Fibroblast of skin of abdomen (primary cell): ENCODE results near the gene FAM89B.

Source experiments
- DNase-seq: peaks from one replicate; pipeline ENCODE4 v3.0.0-alpha.2; 2013

The FAM89B gene

DNA sequence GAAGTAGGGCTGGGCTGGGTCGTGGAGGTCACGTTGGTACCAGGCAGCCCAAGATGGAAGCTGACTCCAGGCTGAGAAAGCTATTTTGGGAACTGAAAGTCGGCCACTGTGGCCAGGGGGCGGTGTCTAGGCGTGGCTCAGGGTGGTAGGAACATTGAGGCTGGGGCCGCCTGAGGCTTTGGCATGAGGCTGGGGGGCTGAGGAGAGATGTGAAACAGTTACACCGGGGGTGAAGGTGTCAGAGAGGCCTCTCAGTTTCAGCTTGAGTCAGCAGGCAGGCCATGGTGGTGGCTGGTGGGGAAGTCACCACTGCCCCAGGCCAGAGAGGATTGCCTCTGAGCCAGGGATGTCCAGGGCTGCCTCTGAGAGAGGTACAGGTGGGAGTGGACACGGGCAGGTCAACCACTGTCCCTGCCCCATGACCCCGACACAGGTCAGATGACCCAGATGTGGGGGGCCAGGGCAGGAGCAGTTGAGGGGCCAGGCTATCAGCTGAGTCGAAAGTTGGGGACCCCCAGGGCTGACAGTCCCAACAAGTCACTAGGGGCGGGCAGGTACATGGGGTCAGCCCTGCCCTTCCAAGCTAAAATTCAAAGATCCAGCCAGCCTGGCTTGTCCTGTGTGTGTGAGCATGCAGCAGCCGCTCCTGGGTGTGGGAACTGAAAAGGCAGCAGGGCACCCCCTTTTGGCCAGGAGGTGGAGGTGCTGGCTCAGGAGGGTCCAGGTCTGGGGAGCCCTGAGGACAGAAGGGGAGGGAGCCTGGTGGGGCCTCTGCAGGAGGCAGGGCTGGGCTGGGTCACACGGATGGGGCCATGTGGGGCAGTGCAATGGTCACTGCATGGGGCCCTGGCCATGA, 16.1 kb downstream of the FAM89B start:
- peak; percentile 37 for DNase-seq

GRCh38 chr11:65589444-65590239, 17.3 kb downstream of the FAM89B start:
- no peak for DNase-seq

- DNase-seq = no peak
Measured at GRCh38 chr11:65590240-65590738, 18.0 kb downstream of the FAM89B start.

DNA sequence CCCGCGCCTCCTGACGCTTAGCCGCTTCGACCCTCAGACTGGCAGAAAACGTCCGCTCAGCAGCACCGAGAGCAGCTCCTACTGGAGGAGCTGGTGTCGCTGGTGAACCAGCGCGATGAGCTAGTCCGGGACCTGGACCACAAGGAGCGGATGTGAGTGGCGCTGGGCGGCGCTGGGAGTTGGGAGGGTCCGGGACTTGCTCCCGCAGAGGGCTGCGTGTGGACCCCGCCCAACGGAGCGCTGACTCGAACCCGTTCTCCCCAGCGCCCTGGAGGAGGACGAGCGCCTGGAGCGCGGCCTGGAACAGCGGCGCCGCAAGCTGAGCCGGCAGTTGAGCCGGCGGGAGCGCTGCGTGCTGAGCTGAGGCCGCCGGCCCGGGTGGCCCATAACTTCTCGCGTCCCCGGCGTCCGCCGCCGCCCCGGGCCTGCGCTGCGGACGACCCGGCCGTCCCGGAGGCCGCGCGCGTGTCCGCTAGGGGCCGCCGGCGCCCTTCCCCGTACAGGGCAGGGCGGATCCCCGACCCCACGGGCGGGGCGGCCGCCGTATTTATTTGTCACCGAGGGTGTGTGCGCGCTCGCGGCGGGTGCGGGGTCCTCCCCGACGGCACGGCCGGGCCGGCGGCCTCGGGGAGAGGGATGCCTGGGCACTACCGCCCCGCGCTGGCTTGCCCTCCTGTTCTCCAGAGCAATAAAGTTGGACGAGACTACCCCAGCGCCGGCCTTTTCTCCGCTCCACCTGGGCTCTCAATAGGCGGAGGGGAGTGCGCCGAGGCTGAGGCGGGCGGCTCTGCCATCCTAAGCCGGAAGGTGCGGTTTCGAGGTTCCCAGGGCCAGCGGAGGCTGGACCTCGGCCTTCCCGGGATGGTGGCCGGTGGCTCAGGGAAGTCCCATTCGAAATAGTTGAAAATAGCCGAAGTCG, 19.9 kb downstream of the FAM89B start:
- peak; percentile 33 for DNase-seq

DNA sequence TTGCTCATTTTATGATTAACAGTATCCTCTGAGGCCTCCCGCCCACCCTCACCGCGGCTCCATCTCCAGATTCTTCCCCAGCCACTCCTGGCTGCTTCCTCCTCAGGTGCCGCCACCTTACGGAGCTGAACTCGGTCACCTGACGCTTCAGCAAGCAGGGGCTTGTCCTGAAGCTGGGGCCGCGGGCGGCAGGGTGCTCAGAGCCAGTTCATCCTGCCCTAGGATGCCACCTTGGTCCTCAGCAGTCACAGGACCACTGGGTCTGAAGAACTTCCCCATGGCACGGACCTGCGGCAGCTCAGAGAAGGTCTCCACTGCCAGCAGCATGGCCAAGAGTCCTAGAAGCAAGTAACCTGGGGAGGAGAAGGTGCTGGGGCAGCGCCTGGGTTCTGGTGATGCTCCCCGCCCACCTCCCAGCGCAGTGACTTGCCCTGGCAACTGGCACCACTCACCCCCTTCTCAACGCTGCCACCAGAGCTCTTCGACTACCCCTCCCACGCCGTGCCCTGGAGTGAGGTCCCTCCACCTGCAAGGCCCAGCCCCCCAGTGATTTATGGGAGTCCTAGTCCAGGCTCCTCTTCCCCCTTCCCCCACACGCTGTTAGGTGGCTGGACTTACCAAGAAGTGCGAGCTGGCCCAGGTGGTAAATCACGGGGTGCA, 20.6 kb downstream of the FAM89B start:
- no peak for DNase-seq

GRCh38 chr11:65593518-65594414, 21.4 kb downstream of the FAM89B start:
- DNase-seq = no peak

DNA sequence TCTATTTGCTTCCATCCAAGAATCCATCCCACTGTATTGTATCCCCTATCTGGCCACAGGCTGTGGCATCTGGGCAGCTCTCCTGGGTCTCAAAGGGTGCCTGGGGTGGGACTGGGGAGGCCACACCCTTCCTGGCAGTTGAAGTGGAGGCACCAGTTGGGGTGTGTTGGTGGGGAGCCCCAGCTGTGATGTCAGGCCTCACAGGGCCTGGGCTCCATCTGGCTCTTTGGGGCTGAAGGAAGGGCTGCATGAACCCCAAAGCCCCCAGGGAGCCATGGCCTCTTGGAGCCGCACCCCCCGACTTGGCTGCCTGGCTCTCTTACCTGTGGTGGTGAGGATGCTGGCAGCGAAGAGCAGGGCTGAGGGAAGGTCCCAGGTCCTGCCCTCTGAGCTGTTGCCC, 22.8 kb downstream of the FAM89B start:
- DNase-seq = no peak

DNA sequence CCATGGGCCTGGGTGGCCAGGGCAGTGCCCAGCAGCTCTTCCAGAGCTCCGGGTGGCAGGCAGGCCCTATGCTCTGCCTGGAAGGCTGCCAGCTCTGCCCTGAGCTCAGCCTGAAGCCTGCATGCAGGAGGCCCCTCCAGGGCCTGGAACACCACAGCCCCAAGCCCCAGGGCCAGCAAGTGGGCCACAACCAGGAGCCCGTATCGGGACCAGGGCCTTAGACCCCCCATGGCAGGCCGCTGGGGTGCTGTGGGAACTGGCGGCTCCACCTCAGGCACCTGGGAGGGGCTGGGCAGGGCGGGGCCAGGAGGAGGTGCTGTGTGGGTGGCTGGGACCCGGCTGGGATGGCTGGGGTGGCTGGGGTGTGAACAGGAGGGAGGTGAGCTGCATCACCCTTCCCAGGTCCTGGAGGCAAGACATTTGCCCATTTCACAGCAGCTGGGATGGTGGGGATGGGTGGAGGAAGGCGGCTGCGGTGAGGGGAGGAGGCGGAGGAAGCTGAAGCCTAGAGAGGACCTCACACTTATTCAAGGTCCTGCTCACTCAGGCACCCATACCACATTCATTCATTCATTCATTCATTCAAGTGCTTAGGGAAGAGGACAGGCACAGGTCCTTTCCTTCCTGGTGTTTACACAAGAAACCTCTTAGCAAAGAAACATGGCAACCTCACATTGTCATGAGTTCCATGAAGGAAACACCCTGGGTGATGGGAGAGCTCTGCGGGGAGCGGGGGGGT, 23.4 kb downstream of the FAM89B start, which contains the start of gene KCNK7:
TSS of gene KCNK7 (minus strand) at position 258 of the 739 bp plus-strand sequence. CDS start at position 230, 28 bp downstream.
- DNase-seq = no peak

DNA sequence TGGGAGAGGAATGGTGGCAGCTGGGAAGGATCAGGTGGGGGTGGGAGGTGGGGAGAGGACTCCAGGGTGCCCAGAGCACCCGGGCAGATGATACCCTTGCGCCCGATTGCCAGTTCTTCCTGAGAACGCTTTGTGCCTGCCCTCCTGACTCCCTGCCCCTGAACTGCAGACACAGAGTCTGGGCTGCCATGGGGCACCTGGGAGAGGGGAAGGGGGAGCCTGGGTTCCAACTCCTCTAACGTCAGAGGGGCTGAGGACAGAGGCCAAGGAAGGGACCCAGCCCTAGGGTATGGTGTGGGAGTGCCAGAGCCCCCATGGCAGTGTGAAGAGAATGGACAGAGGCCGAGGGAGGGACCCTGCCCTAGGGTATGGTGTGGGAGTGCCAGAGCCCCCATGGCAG, 24.2 kb downstream of the FAM89B start:
- no peak for DNase-seq

DNA sequence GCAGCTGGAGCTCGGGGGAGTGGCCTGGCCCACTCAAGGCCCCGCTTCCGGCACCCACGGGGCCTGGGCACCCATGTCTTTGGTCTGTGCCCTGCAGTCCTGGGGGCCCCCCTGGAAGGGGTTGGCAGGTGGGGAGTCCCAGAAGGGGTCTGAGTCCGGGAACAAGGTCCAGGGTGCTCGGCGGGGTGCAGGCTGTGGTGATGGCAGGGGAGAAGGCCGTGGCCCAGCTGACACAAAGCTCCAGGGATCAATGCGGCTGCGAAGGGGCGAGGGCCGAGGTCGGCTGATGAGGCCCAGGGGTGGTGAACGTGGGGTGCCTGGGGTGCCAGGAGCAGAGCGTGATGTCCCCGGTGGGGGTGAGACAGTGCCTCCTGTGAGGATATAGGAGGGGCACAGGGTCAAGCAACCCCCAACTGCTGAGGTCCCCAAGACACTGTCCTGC, 25.9 kb downstream of the FAM89B start:
- DNase-seq = no peak

DNA sequence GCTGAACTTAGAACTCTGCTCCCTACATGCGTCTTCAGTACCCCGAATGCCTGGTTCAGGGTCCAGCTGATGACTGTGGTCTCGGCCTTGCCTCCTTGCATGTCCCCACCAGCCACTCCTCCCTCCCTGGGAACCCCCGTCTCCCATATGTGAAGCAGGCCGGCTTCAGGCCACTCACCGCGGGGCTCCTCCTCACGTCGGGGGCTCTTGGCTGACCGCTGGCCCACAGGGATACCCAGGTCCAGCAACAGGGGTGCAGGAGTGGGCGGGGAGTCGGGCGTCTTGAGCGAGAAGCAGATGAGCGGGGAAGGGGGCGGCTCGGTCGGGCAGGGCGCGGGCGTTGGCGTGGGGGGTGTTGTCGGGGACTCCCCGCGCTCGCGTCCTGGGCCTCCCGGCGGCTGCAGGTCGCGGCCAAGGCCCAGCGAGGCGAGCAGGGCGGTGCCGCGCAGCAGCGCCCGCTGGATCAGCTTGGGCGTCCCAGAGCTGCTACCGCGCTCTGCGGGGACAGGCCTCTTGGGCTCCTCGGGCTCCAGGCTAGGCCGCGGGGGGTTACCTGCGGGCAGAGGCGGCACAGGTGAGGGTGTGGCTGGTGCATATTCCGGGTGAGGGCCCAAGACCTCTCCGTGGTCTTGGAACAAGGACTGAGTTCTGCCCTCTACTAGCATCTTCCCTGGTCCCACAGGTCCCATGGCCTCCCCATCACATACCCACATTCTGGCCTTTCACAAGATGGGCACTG, 27.0 kb downstream of the FAM89B start:
- no peak for DNase-seq

DNA sequence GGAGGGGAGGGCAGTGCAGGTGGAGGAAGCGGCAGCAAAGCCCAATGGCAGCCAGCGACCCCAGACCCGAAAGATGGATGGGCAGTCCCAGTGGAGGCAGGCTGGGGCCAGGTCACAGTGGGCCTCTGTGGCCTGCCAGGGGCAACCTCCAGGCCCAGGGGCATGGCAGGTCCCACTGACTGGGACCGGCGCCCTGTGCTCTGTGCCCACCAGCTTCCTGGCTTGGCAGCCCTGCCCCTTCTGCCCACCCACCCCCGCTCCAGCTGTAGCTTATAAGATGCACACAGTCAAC, 27.6 kb downstream of the FAM89B start:
- DNase-seq = no peak

- DNase-seq = no peak
Measured at GRCh38 chr11:65604258-65604657, 31.9 kb downstream of the FAM89B start.

GRCh38 chr11:65606876-65607613, 34.7 kb downstream of the FAM89B start:
- peak; percentile 96 for DNase-seq

- DNase-seq = no peak
Measured at GRCh38 chr11:65607614-65608426, 35.5 kb downstream of the FAM89B start.

DNA sequence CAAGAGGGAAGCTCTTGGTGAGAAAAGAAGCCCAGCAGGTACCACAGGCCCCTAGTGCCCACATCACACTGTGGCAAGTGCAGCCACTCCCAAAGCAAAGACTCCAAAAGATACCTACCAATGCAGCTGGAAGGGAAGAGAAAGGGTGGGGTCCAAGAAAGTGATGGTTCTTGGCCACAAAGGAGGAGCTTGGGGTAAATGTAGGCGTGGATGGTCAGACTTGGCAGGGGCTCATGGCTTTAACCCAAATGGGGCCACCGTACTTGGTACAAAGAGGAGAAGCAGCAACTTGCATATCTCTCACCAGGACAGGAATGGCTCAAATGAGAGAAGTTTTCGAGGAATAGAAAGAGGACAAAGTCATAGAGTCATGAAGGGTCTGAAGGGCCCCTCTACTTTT, 36.9 kb downstream of the FAM89B start:
- no peak for DNase-seq

- no peak for DNase-seq
Measured at GRCh38 chr11:65609665-65610064, 37.3 kb downstream of the FAM89B start.

- no peak for DNase-seq
Measured at GRCh38 chr11:65610404-65610803, 38.1 kb downstream of the FAM89B start.
